ENCODE data around the gene BAIAP3. TPM values are rescaled to one million over a fixed set of nuclear protein-coding genes. Genes with fewer than 3 reads are reported as not detected.

Gene BAIAP3
- total RNA-seq, 1 donor from 2014 or later = 2.3 TPM

GRCh38 chr16:1313721-1314369 lies 19.6 kb upstream of the BAIAP3 start:
- Mint-ChIP-seq H3K27me3 (ENCODE audit: low read depth) (no peaks in the 10 kb centered on the region), H3K36me3 (peaks cover 22% of the 10 kb centered on the region), H3K27ac (no peak overlapping the region), H3K4me3 (no peak overlapping the region), H3K4me1 (peaks cover 23% of the 10 kb centered on the region), H3K9me3 (no peaks in the 10 kb centered on the region)
- TF ChIP-seq CTCF (IDR thresholded peaks at IDR 0.05; ENCODE audit: unreplicated experiment) = no peak
- no peak for DNase-seq (ENCODE audit: low spot score in 2 of 2, unreplicated experiment in 2 of 2)

GRCh38 chr16:1314399-1315068 lies 18.9 kb upstream of the BAIAP3 start:
- no peak overlapping the region for H3K4me3 Mint-ChIP-seq
- TF ChIP-seq CTCF (IDR thresholded peaks at IDR 0.05; ENCODE audit: unreplicated experiment) = no peak
- DNase-seq (ENCODE audit: low spot score in 2 of 2, unreplicated experiment in 2 of 2) = no peak
- peaks cover 23% of the 10 kb centered on the region for H3K4me1 Mint-ChIP-seq
- H3K9me3 Mint-ChIP-seq = no peaks in the 10 kb centered on the region
- H3K27ac Mint-ChIP-seq = no peak overlapping the region
- H3K36me3 Mint-ChIP-seq = peaks cover 27% of the 10 kb centered on the region
- H3K27me3 Mint-ChIP-seq (ENCODE audit: low read depth) = no peaks in the 10 kb centered on the region

- DNase-seq (ENCODE audit: low spot score in 2 of 2, unreplicated experiment in 2 of 2) = no peak
- Mint-ChIP-seq H3K36me3 (peaks cover 35% of the 10 kb centered on the region), H3K27me3 (ENCODE audit: low read depth) (no peaks in the 10 kb centered on the region), H3K4me1 (peaks cover 20% of the 10 kb centered on the region), H3K4me3 (no peak overlapping the region), H3K9me3 (no peaks in the 10 kb centered on the region), H3K27ac (no peak overlapping the region)
- no peak for TF ChIP-seq CTCF (IDR thresholded peaks at IDR 0.05; ENCODE audit: unreplicated experiment)
Measured at GRCh38 chr16:1315081-1316032, 18.1 kb upstream of the BAIAP3 start.

GRCh38 chr16:1316033-1316405 lies 17.4 kb upstream of the BAIAP3 start:
- H3K9me3 Mint-ChIP-seq = no peaks in the 10 kb centered on the region
- peaks cover 13% of the 10 kb centered on the region for H3K4me1 Mint-ChIP-seq
- no peak for DNase-seq (ENCODE audit: low spot score in 2 of 2, unreplicated experiment in 2 of 2)
- H3K27ac Mint-ChIP-seq = no peak overlapping the region
- TF ChIP-seq CTCF (IDR thresholded peaks at IDR 0.05; ENCODE audit: unreplicated experiment) = no peak
- peaks cover 36% of the 10 kb centered on the region for H3K36me3 Mint-ChIP-seq
- no peaks in the 10 kb centered on the region for H3K27me3 Mint-ChIP-seq (ENCODE audit: low read depth)
- no peak overlapping the region for H3K4me3 Mint-ChIP-seq

- H3K36me3 Mint-ChIP-seq = peaks cover 36% of the 10 kb centered on the region
- no peak for DNase-seq (ENCODE audit: low spot score in 2 of 2, unreplicated experiment in 2 of 2)
- no peak for TF ChIP-seq CTCF (IDR thresholded peaks at IDR 0.05; ENCODE audit: unreplicated experiment)
- H3K9me3 Mint-ChIP-seq = no peaks in the 10 kb centered on the region
- H3K27ac Mint-ChIP-seq = no peak overlapping the region
- no peak overlapping the region for H3K4me3 Mint-ChIP-seq
- H3K27me3 Mint-ChIP-seq (ENCODE audit: low read depth) = no peaks in the 10 kb centered on the region
- peaks cover 6% of the 10 kb centered on the region for H3K4me1 Mint-ChIP-seq
Measured at GRCh38 chr16:1317479-1318267, 15.8 kb upstream of the BAIAP3 start.

All from mesothelial cell of epicardium (in vitro differentiated cells).